ENCODE measurements around the gene TRIL. TPM values are rescaled to one million over a fixed set of nuclear protein-coding genes. Genes with fewer than 3 reads are reported as not detected.

TRIL gene
- total and polyA plus RNA-seq, 2 donors (not counting 3 experiments of a cell fraction or from before 2014, with no cell fraction given): 0.52 to 1.8 TPM

GRCh38 chr7:28973591-28973990, 15.5 kb upstream of the TRIL start:
- H3K4me3 ChIP-seq (replicated peaks in 1 of 3; ENCODE audit: insufficient read depth in 1 of 3, low read depth in 1 of 3, low read length in 3 of 3): no peak overlapping the region
- ChIA-PET POLR2A (no interaction called here), CTCF (no interaction called here)
- no peak overlapping the region for H3K4me2 ChIP-seq (ENCODE audit: insufficient read depth, low read length)
- no peak overlapping the region for H3K9ac ChIP-seq (replicated peaks; ENCODE audit: extremely low read depth, insufficient read depth, low read length)
- no peaks in the 10 kb centered on the region for H3K9me3 ChIP-seq (replicated peaks; ENCODE audit: control insufficient read depth, insufficient read depth, low read length)
- H3K79me2 ChIP-seq (ENCODE audit: control insufficient read depth, insufficient read depth, low read length): no peaks in the 10 kb centered on the region
- no peaks in the 10 kb centered on the region for H3K36me3 ChIP-seq (ENCODE audit: control insufficient read depth in 2 of 2, extremely low read depth in 1 of 2, insufficient read depth in 2 of 2, low read length in 2 of 2)
- H2AFZ ChIP-seq (ENCODE audit: low read depth, low read length): no peak overlapping the region
- no peaks in the 10 kb centered on the region for H4K20me1 ChIP-seq (replicated peaks; ENCODE audit: control insufficient read depth, extremely low read depth, insufficient read depth, low read length)
- intact Hi-C loops (cut with micrococcal nuclease) (no loop called here), dilution Hi-C loops (cut with MboI; ENCODE audit: extremely low pct_ligation_motif_present, low sequenced_read_pairs) (no loop called here)
- FAIRE-seq (no peak), DNase-seq (ENCODE audit: low read depth, low spot score) (no peak)
- no peak overlapping the region for H3K27ac ChIP-seq (ENCODE audit: insufficient read depth, low read depth, low read length)
- no peak for TF ChIP-seq POLR2AphosphoS5 (IDR thresholded peaks at IDR 0.05; ENCODE audit: insufficient read depth, low read depth, low read length)
- TF ChIP-seq FOS (IDR thresholded peaks at IDR 0.05; ENCODE audit: borderline replicate concordance, insufficient read depth, low read length): no peak
- H3K9me1 ChIP-seq (replicated peaks; ENCODE audit: control insufficient read depth, extremely low read depth, insufficient read depth, low read length): no peaks in the 10 kb centered on the region
- peaks cover 0 to 2% of the 10 kb centered on the region in 2 experiments for H3K27me3 ChIP-seq (ENCODE audit: control insufficient read depth in 2 of 2, insufficient read depth in 2 of 2, low read length in 2 of 2)
- BruUV-seq (replicated peaks): no TSS peak
- H3K4me1 ChIP-seq (ENCODE audit: control insufficient read depth, extremely low read depth, insufficient read depth, low read length): no peaks in the 10 kb centered on the region

GRCh38 chr7:28964056-28964455, 5.9 kb upstream of the TRIL start:
- Histone ChIP-seq H3K27ac (ENCODE audit: insufficient read depth, low read depth, low read length) (no peak overlapping the region), H3K27me3 (ENCODE audit: control insufficient read depth in 2 of 2, insufficient read depth in 2 of 2, low read length in 2 of 2) (peaks cover 5 to 20% of the 10 kb centered on the region in 2 experiments), H2AFZ (ENCODE audit: low read depth, low read length) (no peak overlapping the region), H3K4me1 (ENCODE audit: control insufficient read depth, extremely low read depth, insufficient read depth, low read length) (no peaks in the 10 kb centered on the region), H3K9me3 (replicated peaks; ENCODE audit: control insufficient read depth, insufficient read depth, low read length) (no peaks in the 10 kb centered on the region), H3K36me3 (ENCODE audit: control insufficient read depth in 2 of 2, extremely low read depth in 1 of 2, insufficient read depth in 2 of 2, low read length in 2 of 2) (no peaks in the 10 kb centered on the region), H3K9ac (replicated peaks; ENCODE audit: extremely low read depth, insufficient read depth, low read length) (no peak overlapping the region), H3K9me1 (replicated peaks; ENCODE audit: control insufficient read depth, extremely low read depth, insufficient read depth, low read length) (no peaks in the 10 kb centered on the region), H3K4me3 (replicated peaks in 1 of 3; ENCODE audit: insufficient read depth in 1 of 3, low read depth in 1 of 3, low read length in 3 of 3) (no peak overlapping the region), H3K79me2 (ENCODE audit: control insufficient read depth, insufficient read depth, low read length) (no peaks in the 10 kb centered on the region), H3K4me2 (ENCODE audit: insufficient read depth, low read length) (no peak overlapping the region), H4K20me1 (replicated peaks; ENCODE audit: control insufficient read depth, extremely low read depth, insufficient read depth, low read length) (no peaks in the 10 kb centered on the region)
- ChIA-PET POLR2A (no interaction called here), CTCF (interaction anchor here (16.1 kb wide), 1 partner anchor 41 kb away, joined by 518 read pairs; no protein-coding TSS in a partner anchor)
- BruUV-seq (replicated peaks): no TSS peak
- TF ChIP-seq FOS (IDR thresholded peaks at IDR 0.05; ENCODE audit: borderline replicate concordance, insufficient read depth, low read length): no peak
- no peak for TF ChIP-seq POLR2AphosphoS5 (IDR thresholded peaks at IDR 0.05; ENCODE audit: insufficient read depth, low read depth, low read length)
- no peak for TF ChIP-seq MYC (IDR thresholded peaks at IDR 0.05; ENCODE audit: low read depth, low read length)
- TF ChIP-seq MAX (IDR thresholded peaks at IDR 0.05; ENCODE audit: insufficient read depth, insufficient read length): no peak
- TF ChIP-seq JUN (IDR thresholded peaks at IDR 0.05; ENCODE audit: borderline replicate concordance, insufficient read depth, insufficient read length, low read depth): no peak
- intact Hi-C loops (cut with micrococcal nuclease): no loop called here
- dilution Hi-C loops (cut with MboI; ENCODE audit: extremely low pct_ligation_motif_present, low sequenced_read_pairs): no loop called here
- FAIRE-seq (no peak), DNase-seq (ENCODE audit: low read depth, low spot score) (no peak)

Data from endothelial cell of umbilical vein (primary cell).